HUES6 (cell line): Measurements from ENCODE around the gene SPATA32.

ENCODE experiments used
- H3K27ac ChIP-seq: 2 replicates; pipeline ENCODE4 v1.7.0; 2013; ENCODE audit warnings: low read depth, mild to moderate bottlenecking, low read length, inconsistent platforms
- H3K27me3 ChIP-seq: 2 replicates; pipeline ENCODE4 v1.6.1; 2013; ENCODE audit warnings: low read length; ENCODE audit not compliant: control insufficient read depth, insufficient read depth
- H3K36me3 ChIP-seq: 2 replicates; pipeline ENCODE4 v1.6.1; 2013; ENCODE audit warnings: low read length; ENCODE audit not compliant: control insufficient read depth, insufficient read depth
- H3K4me1 ChIP-seq: 2 replicates; pipeline ENCODE4 v1.6.1; 2013; ENCODE audit warnings: low read length; ENCODE audit not compliant: control insufficient read depth, insufficient read depth
- H3K4me3 ChIP-seq: 2 replicates; pipeline ENCODE4 v1.5.1; 2013; ENCODE audit warnings: low read depth, low read length
- H3K9ac ChIP-seq: one replicate; pipeline ENCODE4 v1.6.1; 2013; ENCODE audit warnings: mild to moderate bottlenecking, low read length
- H3K9me3 ChIP-seq: 2 replicates; pipeline ENCODE4 v1.6.1; 2013; ENCODE audit warnings: low read depth, low read length; ENCODE audit not compliant: control insufficient read depth, insufficient read depth

SPATA32 gene

GRCh38 chr17:45282683-45283644 is 21.1 kb upstream of the SPATA32 start:
- no peaks in the 10 kb centered on the region for H3K27me3 ChIP-seq
- H3K4me3 ChIP-seq, result no peak overlapping the region
- H3K27ac ChIP-seq, result no peak overlapping the region
- peaks cover 60% of the 10 kb centered on the region for H3K36me3 ChIP-seq
- H3K9ac ChIP-seq, result no peak overlapping the region
- no peaks in the 10 kb centered on the region for H3K9me3 ChIP-seq
- no peaks in the 10 kb centered on the region; the same call in 1 of the 2 replicates for H3K4me1 ChIP-seq

GRCh38 chr17:45279898-45280297 is 18.0 kb upstream of the SPATA32 start:
- peaks cover 37% of the 10 kb centered on the region for H3K36me3 ChIP-seq
- no peak overlapping the region for H3K9ac ChIP-seq
- H3K9me3 ChIP-seq, result no peaks in the 10 kb centered on the region
- peaks cover 4% of the 10 kb centered on the region for H3K4me1 ChIP-seq
- no peak overlapping the region for H3K4me3 ChIP-seq
- no peak overlapping the region for H3K27ac ChIP-seq
- H3K27me3 ChIP-seq, result no peaks in the 10 kb centered on the region

- Histone ChIP-seq H3K9ac (no peak overlapping the region), H3K27ac (no peak overlapping the region), H3K9me3 (no peaks in the 10 kb centered on the region), H3K4me1 (peaks cover 4% of the 10 kb centered on the region), H3K36me3 (peaks cover 33% of the 10 kb centered on the region), H3K27me3 (no peaks in the 10 kb centered on the region), H3K4me3 (no peak overlapping the region)
These were observed 16.1 kb upstream of the SPATA32 start for GRCh38 chr17:45277992-45278391.

GRCh38 chr17:45277216-45277849 is 15.4 kb upstream of the SPATA32 start:
- peaks cover 29% of the 10 kb centered on the region for H3K36me3 ChIP-seq
- no peak overlapping the region for H3K27ac ChIP-seq
- H3K4me3 ChIP-seq, result no peak overlapping the region
- H3K4me1 ChIP-seq, result peaks cover 4% of the 10 kb centered on the region
- H3K9ac ChIP-seq, result no peak overlapping the region
- H3K27me3 ChIP-seq, result no peaks in the 10 kb centered on the region
- no peaks in the 10 kb centered on the region for H3K9me3 ChIP-seq

- no peak overlapping the region for H3K27ac ChIP-seq
- H3K36me3 ChIP-seq, result peaks cover 25% of the 10 kb centered on the region
- peaks cover 4% of the 10 kb centered on the region for H3K4me1 ChIP-seq
- no peak overlapping the region for H3K9ac ChIP-seq
- no peaks in the 10 kb centered on the region for H3K9me3 ChIP-seq
- H3K4me3 ChIP-seq, result no peak overlapping the region
- no peaks in the 10 kb centered on the region for H3K27me3 ChIP-seq
These were observed 14.1 kb upstream of the SPATA32 start for GRCh38 chr17:45276031-45276430.

GRCh38 chr17:45274033-45274432 is 12.1 kb upstream of the SPATA32 start:
- Histone ChIP-seq H3K9me3 (no peaks in the 10 kb centered on the region), H3K9ac (no peak overlapping the region), H3K4me3 (no peak overlapping the region), H3K4me1 (peaks cover 4% of the 10 kb centered on the region), H3K27ac (no peak overlapping the region), H3K36me3 (peaks cover 33% of the 10 kb centered on the region), H3K27me3 (no peaks in the 10 kb centered on the region)

GRCh38 chr17:45273551-45273957 is 11.7 kb upstream of the SPATA32 start:
- no peaks in the 10 kb centered on the region for H3K27me3 ChIP-seq
- no peak overlapping the region for H3K27ac ChIP-seq
- no peaks in the 10 kb centered on the region for H3K9me3 ChIP-seq
- H3K9ac ChIP-seq, result no peak overlapping the region
- peaks cover 38% of the 10 kb centered on the region for H3K36me3 ChIP-seq
- H3K4me1 ChIP-seq, result peaks cover 4% of the 10 kb centered on the region
- no peak overlapping the region for H3K4me3 ChIP-seq

- H3K27ac ChIP-seq, result no peak overlapping the region
- no peaks in the 10 kb centered on the region for H3K4me1 ChIP-seq
- no peaks in the 10 kb centered on the region for H3K27me3 ChIP-seq
- H3K36me3 ChIP-seq, result peaks cover 58% of the 10 kb centered on the region
- H3K4me3 ChIP-seq, result no peak overlapping the region
- H3K9ac ChIP-seq, result no peak overlapping the region
- no peaks in the 10 kb centered on the region for H3K9me3 ChIP-seq
These were observed 9.7 kb upstream of the SPATA32 start for GRCh38 chr17:45271603-45272002.

GRCh38 chr17:45270828-45271418 is 9.0 kb upstream of the SPATA32 start:
- no peaks in the 10 kb centered on the region for H3K27me3 ChIP-seq
- peaks cover 65% of the 10 kb centered on the region for H3K36me3 ChIP-seq
- H3K4me1 ChIP-seq, result no peaks in the 10 kb centered on the region

GRCh38 chr17:45269912-45270311 is 8.0 kb upstream of the SPATA32 start:
- no peaks in the 10 kb centered on the region for H3K4me1 ChIP-seq
- peaks cover 70% of the 10 kb centered on the region for H3K36me3 ChIP-seq
- no peak overlapping the region for H3K4me3 ChIP-seq
- H3K27ac ChIP-seq, result no peak overlapping the region
- H3K9me3 ChIP-seq, result no peaks in the 10 kb centered on the region
- H3K9ac ChIP-seq, result no peak overlapping the region
- H3K27me3 ChIP-seq, result no peaks in the 10 kb centered on the region

More at GRCh38 chr17:45270828-45271418, 9.0 kb upstream of the SPATA32 start:
- Histone ChIP-seq H3K9me3 (no peaks in the 10 kb centered on the region), H3K27ac (no peak overlapping the region), H3K9ac (no peak overlapping the region), H3K4me3 (no peak overlapping the region)
